AG09309 (cell line): ENCODE results near the gene PLEKHG1.

ENCODE experiments used
- DNase-seq: peaks from one replicate; pipeline ENCODE4 v3.0.0-alpha.2; 2010; ENCODE audit warnings: low read depth
- H3K4me3 ChIP-seq: 2 replicates; pipeline ENCODE4 v1.5.1; 2011; ENCODE audit warnings: mild to moderate bottlenecking, low read depth, low read length, moderate library complexity; ENCODE audit not compliant: control insufficient read depth
- CTCF ChIP-seq: IDR thresholded peaks from 2 replicates; pipeline ENCODE4 v1.5.1; 2011; ENCODE audit warnings: mild to moderate bottlenecking, low read depth, low read length, inconsistent platforms; ENCODE audit not compliant: insufficient read depth, control insufficient read depth; ENCODE audit errors: missing control alignments

Gene PLEKHG1

DNA sequence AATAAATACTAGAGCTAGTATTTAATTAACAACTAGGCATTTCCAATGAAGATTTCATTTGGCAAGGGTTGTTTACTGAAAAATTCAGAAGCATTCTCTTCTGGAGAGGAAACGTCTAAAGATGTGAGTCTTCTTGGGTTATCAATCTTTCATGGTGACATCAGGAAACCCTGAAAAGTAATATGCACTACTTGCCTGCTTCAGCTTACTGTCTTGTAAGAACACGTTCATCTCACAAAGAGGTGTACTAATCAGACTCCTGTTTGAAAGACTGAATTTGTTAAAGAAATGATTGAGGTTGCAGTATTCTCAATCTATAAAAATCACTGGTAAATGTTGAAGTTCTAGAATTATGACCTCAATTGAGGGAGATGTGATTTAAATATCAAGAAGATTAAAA, 16.9 kb downstream of the PLEKHG1 start:
- no peak for TF ChIP-seq CTCF
- no peak for DNase-seq
- no peak overlapping the region for H3K4me3 ChIP-seq

DNA sequence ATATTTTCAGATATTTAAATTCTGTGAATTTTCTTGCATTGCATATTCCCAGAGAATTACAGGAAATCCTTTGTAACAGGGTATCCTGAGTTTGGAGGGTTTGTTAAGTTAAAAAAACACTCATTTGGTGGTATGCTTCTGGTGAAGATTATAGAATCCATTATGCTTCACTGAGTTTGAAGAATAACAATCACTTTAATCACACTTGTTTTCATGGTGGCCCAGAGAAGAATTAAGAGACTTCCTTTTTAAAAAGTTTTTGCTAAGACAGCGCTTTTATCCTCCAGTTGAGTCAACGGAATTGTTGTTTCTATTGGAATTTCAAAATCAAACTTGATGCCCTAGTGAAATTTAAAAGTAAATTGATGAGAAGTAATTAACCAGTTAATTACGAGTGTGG, 17.4 kb downstream of the PLEKHG1 start:
- DNase-seq, result no peak
- TF ChIP-seq CTCF, result no peak
- H3K4me3 ChIP-seq, result no peak overlapping the region

GRCh38 chr6:150617496-150618460, 18.1 kb downstream of the PLEKHG1 start:
- H3K4me3 ChIP-seq, result no peak overlapping the region
- no peak for DNase-seq
- no peak for TF ChIP-seq CTCF

DNA sequence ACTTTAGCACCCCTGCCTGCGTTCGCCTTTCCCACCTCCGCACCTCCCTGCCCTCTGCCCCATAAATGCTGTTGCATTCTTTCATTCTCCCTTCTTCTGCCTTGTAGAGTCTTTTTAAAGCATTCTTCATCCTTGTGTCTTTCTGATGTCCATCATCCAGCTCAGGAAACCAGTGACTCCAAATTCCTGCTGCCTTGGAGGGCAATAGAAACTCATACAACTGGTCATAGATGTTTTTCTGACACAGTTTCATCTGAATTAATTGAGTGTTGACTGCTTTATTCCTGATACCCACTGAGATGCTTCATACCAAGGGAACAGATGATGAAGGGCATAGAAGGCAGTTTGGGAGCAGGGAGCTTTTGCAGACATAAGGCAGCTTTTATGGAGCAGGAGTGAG, 19.6 kb downstream of the PLEKHG1 start:
- no peak for DNase-seq
- no peak overlapping the region for H3K4me3 ChIP-seq
- no peak for TF ChIP-seq CTCF

GRCh38 chr6:150620244-150620643, 20.6 kb downstream of the PLEKHG1 start:
- no peak for DNase-seq
- H3K4me3 ChIP-seq, result no peak overlapping the region
- no peak for TF ChIP-seq CTCF

- no peak for TF ChIP-seq CTCF
- no peak overlapping the region for H3K4me3 ChIP-seq
- DNase-seq, result no peak
These were observed 21.1 kb downstream of the PLEKHG1 start for GRCh38 chr6:150620763-150621162.
